ENCODE measurements around the gene ATP6V1A.

ATP6V1A gene

DNA sequence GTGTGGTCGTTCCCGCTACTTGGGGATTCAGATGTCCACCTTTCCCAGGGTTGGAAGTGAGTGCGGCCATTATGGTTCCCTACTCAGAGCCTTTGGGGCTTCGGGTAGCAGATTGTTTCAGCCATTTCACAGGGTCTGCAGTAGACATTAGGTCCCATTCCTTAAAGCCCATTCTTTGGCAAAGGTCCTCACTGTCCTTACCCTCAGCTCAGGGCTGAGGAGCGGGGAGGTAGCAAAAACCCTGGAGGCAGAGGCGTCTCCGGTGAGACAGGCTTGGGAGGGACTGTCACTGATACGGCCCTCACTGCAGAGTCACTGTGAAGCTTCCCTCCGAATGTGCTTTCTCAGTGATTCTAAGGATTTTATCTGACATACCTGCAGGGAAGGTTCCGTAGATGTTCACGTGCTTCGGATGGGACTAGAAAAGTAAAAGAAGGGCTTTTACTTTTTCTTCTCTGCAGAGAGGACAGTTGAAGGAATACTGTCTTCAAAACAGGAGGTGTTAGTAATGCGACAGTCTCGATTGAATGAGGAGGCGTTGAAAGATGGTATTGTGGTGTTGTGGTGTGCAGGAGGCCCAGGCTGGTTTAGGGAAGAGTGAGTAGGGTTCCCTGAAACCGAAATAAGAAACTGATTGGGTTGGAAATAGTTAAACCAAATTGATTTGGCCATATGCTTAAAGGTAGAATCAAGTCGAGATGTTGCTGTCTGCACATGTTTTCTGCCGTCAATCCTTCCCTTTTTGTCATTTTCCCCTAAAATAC lies 630 bp downstream of the ATP6V1A start:
- DNase-seq: peak; percentile 22 to 25

DNA sequence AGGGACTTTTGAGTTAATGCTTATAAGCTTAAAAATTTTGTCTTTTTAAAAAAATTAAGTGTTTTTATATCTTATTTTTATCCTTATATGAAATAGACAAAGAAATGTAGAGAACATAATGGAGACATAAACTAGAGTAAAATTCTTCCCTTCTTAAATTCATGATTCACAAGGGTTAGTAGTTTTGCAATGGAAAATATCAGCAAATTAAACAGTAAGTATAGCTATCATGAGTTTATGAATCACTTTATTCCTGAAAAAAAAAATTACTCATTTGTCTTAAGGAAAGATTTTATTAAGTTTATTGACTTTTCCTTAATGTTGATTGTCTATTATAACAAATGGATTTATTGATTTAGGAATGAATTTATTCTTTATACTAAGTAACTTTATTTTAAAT lies 4.3 kb downstream of the ATP6V1A start:
- DNase-seq: no peak

DNA sequence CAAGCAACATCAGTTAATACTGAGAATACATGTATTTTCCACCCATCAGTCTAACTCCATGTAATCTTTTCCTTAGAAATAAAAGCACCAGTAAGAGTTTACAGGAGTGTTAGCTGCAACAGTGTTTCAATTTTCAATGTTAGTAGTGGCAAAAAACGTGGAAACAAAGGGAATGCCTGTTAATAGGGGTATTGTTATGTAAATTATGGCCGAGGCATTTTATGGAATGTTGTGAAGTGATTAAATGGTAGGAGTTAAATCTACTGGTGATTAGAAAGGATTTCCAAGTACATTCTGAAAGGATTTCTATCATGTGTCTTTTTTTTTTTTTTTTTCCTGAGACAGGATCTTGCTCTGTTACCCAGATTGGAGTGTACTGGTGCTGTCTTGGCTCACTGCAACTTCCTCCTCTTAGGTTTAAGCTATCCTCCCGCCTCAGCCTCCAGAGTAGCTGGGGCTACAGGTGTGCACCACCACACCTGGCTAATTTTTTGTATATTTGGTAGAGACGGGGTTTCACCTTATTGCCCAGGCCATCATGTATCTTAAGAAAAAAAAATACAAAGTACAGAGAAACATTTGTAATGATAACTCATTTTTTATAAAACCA lies 6.6 kb downstream of the ATP6V1A start:
- no peak for DNase-seq

DNA sequence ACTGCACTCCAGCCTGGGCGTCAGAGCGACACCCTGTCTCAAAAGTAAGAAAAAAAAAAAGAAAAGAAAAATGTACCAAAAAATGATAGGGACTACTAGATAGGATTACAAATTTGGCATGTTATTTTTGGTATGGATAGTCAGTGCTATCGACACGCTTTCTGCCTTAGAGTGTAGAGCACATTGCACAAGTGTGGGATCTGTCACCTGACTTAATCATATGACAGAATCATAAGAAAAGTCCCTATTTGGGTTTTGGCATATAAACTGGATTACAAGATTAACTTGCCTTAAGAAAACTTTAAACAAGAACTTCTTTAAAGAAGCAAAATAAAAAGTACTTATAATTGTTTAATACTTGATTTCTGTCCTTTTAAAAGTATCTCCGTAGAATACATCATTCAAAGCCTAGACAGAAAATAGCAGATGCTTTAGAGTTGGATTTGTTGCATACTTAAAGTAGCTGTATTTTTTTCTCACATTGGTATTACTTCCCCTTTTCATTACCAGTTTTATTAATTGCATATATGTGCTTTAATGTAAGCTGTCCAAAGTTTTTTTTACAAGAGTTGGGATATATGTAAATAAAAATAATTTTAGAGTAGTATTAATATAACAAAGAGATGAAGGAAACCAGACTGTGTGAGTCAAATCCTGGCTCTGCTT lies 7.8 kb downstream of the ATP6V1A start:
- DNase-seq: no peak

DNA sequence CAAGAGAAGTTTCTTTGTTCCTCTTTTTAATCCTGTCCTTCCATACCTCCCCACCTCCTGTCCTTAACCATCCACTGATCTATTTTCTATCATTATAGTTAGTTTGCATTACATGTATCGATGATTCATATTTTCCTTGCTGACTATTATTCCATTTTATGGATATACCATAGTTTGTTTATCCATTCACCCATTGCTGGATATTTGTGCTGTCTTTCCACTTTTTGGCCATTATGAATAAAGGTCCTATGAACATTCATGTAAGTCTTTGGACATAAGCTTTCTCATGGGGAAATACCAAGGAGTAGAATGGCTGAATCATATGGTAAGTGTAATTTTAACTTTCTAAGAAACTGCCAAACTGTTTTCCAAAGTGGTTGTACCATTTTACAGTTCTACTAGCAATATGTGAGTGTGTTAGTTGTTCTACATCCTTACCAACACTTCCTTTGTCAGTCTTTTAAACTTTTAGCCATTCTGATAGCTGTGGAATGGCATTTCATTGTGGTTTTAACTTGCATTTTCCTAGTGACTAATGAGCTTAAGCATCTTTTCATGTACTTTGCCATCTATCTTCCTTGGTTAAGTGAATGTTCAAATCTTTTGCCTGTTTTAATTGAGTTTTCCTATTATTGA lies 11.7 kb downstream of the ATP6V1A start:
- DNase-seq: no peak

DNA sequence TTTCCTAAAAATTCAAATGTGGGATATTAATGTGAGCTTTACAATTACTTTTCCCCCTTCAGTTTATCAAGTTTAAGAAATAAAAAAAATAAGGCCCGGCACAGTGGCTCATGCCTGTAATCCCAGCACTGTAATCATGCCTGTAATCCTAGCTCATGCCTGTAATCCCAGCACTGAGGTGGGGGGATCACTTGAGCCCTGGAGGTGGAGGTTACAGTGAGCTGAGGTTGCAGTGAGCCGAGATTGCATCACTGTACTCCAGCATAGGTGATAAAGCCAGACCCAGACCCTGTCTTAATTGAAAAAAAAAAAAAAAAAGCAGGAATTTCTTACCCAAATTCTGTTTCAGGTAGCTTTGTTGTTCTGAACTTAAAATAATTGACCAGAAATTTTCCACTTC lies 17.9 kb downstream of the ATP6V1A start:
- DNase-seq: no peak

DNA sequence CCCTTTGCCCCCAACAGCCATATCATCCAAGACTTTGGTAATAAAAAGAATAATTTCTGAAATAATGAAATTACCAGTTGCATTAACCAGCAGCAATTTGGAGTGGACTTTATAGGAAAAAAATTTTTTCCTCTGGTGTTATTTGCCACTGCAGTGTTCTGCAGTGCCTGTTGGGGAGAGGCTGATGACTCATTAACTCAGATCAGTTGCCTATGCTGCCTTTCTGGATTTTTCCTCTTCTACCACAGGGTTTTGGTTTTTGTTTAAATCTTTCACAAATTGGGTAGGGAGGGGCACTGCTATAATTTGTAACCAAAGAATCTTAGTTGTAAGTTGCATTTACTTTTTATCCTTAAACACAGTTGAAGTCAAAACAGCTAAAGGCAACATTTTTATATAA lies 22.7 kb downstream of the ATP6V1A start:
- no peak for DNase-seq

DNA sequence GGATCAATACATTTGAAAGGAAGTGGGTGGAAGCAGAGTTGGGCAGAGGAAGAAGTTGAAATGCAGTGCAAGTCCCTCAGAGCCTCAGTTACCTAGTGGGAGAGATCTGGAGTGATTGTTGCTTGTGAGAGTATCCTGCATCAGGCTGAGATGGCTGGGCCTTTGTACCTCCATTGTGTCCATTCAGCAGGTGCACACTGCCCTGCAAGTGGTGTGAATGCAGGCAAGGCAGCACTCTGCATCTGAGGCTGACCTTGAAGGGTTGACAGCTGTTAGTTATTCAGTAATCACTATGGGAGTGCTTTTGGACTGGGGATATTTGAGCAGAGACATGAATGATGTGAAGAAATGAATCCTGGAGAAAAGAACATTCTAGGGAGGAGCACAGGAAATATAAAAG lies 25.2 kb downstream of the ATP6V1A start:
- DNase-seq: no peak

DNA sequence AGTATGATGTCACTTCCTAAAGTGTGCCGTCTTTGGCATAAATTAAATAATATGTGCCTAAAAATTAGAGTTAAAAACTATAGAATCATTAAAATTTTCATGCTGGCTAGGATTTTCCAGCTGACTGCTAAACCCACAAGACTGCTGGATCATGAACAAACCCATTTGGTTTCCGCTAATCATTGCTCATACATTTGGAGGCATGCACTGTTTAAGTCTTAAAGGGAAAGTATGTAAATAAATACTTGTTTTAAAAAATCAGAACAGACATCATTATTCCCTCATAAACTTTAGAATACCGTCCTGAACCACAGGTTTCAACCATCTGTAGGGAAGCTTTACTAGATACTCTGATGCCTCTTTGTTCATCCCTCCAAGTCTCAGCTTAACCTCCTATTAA lies 26.5 kb downstream of the ATP6V1A start:
- DNase-seq: no peak

DNA sequence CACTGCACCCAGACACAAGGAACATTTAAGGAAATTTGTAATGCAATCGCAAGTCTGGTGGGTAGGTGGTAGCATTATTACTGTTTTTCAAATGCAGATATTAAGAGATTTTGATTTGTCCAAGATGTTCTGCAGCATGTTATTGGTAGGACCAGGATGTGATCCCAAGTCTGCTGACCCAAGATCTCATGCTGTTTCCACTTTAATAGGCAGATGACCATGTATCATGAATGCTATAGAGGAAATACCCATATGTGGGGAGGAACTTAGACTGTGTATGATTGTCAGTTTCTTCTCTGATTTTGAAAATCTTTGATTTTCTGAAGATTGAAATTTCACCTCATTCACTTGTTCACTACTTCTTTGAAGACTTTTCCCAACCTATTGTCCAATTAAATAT lies 28.7 kb downstream of the ATP6V1A start:
- DNase-seq: no peak

DNA sequence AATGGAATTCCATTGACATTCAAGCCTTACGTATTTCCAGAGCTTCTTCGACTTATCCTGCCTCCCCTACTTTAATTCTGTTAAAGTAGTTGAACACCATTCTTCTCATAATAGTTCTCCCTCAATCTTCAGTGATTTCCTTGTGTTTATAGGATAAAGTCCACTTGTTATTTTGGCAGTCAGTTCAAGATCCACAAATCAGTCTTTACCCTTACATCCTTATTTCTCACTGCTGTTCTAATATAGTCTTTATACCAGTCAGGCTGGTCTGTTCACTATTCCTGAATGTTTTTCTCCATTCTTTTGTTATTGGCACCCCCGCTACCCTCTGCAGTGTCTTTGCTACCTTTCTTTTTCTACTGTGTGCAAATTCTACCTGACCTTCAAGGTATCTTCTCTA lies 29.7 kb downstream of the ATP6V1A start:
- DNase-seq: no peak

DNA sequence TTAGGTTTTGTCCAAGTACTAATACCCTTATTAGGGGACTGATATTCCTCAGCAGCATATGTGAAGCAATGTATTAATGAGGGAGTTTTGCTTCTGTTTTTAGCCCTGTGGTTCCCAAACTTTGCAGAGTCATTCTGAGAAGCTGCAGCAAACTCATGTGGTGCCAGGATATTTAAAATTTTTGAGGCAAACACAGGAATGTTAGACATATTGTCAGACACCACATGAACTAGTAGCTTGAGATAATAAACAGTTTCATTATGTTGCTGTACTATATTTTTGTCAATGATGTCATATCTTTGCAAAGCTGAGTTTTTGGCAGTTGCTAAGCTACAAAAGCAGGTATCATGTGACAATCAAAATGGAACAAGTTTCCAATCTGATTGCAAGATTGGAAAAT lies 36.6 kb downstream of the ATP6V1A start:
- DNase-seq: no peak

DNA sequence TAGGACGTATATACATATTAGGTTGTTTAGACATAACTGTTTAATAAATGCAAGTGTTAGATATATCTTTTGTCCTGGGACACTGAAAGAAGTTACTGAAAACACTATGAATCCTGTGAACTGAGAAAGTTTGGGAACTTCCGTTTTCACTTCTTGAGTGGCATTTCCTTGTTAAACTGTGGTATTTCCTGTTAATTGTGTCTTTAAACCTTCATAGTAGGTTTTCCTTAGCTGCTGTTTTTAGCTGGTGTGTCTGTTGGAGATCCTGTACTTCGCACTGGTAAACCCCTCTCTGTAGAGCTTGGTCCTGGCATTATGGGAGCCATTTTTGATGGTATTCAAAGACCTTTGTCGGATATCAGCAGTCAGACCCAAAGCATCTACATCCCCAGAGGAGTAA lies 37.1 kb downstream of the ATP6V1A start:
- DNase-seq: no peak

DNA sequence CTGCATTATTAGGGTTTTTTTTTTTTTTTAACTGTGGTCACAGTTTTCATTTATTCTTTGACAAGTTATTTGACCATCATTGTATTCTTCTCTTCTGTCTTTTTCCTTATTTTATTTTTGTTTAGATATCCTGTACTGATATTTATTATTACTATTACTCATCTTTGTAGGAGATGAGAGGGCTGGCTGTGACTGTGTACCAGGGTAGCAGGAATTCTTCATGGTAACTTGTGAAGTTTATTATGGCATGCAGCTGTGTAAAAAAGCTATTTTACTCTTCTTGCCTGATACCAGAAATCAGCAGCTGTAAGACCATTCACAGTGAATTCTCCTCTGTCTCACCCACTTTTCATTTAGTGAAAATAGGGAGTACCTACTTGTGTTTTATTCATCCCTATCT lies 44.5 kb downstream of the ATP6V1A start:
- DNase-seq: no peak

DNA sequence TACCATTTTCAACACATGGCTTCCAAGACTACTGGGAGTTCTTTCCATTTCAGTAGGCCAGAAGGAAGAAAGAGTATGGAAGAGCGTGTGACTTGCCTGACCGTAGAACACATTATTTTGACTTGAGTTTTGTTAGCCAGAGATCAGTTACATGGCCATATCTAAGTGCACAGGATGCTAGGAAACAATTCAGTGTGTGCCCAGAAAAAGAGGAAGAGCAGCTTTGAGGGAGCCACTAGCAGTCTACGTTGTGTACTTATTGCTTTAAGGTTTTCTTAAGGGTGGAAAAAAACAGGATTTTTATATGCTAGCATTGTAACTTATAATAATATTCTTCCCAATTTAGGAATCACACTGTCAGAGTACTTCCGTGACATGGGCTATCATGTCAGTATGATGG lies 47.7 kb downstream of the ATP6V1A start:
- no peak for DNase-seq

DNA sequence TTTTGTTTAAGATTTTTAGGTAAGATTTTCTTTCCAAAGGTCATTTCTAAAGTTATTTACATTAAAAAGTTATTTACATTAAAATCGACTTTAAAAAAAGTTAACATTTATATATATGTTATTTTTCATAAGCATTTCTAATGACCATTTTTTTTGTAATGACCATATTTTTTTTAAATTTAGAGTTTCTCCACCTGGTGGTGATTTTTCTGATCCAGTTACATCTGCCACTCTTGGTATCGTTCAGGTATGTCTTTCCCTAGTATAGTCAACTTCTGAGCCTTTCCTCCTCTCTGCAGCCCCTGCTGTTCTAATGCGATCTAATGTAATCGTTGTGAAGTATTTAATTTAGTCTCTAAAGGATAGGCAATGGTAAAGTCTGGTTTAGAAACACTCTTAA lies 48.9 kb downstream of the ATP6V1A start:
- no peak for DNase-seq

DNA sequence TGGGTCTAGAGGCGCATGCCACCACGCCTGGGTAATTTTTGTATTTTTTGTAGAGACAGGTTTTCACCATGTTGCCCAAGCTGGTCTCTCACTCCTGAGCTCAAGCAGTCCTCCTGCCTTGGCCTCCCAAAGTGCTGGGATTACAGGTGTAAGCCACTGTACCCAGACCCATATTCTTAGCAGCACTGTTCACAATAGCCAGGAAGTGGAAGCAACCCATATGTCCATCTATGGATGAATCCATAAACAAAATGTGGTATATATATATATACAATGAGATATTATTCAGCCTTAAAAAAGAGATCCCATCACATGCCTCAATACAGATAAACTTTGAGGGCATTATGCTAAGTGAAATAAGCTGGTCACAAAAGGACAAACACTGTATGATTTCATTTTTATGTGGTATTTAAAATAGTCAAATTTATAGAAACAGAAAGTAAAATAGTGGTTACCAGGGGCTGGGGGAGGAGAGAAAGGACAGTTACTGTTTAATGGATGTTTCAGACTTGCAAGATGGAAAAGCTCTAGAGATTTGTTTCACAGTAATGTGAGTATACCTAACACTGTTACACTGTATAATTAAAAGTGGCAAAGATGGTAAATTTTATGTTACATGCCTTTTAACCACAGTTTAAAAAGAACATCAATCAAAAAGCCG lies 56.1 kb downstream of the ATP6V1A start:
- DNase-seq: no peak

DNA sequence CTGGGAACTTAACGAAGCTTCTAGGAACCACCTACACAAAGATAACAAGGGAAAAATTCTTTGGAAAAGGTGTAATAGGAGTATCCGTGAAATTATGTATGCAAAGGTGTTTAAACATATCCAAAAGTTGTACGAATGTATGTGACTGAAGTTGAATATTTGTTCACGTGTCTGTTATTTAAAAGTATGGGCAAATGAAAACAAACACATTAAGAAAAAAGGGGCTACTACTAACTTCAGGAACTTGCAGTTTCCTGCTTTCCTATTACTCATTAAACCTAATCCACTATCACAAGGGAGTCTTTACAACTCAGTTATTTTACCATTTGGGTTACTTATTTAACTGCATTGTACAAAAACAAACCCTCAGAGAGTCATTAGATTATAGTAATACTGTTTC lies 57.8 kb downstream of the ATP6V1A start:
- no peak for DNase-seq

DNA sequence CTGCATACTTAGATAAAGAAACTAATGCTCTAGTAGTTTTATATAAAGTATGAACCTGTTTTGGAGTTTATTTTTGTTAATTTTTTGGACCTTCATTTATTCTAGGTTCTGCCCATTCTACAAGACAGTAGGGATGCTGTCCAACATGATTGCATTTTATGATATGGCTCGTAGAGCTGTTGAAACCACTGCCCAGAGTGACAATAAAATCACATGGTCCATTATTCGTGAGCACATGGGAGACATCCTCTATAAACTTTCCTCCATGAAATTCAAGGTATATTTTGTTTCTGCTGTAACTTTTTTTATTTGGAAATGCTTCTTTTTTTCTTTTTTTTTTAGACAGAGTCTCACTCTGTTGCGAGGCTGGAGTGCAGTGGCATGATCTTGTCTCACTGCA lies 58.4 kb downstream of the ATP6V1A start:
- no peak for DNase-seq

DNA sequence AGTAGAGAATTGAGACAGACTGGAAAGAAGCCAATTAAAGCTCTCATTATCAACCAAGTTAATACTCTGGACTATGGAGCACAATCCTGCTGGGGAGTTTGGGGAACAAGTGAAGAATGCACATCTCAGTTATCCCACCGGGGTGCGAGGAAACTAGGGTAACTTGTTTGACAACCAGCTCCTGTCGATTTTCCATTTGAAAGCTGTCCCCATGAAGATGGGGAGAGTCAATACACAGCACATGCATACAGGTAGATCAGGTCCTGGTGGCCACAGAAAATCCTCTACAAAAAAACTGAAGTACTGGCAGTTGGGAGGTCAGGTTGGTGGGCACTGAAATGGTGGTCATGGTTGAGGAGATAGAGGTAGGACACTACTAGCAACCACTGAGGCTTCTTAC lies 66.0 kb downstream of the ATP6V1A start:
- DNase-seq: no peak

DNA sequence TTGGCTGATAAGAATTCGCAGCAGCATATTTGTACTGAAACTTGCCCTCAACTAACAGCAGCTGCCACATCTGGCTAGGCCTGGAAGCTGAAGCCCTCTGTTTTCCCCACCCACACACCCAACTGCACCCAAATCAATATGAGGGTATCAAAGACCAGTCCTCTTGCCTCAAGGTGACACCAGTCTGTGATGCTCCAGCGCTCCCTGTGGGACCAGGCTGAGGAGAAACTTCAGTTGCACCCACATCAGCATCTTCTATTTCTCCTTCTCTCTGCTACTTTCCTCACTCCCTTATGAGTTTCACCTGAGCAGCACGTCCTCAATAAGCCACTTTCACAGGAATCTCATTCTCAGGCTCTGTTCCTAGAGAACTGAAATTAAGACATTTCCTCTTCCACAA lies 73.0 kb downstream of the ATP6V1A start:
- DNase-seq: no peak

DNA sequence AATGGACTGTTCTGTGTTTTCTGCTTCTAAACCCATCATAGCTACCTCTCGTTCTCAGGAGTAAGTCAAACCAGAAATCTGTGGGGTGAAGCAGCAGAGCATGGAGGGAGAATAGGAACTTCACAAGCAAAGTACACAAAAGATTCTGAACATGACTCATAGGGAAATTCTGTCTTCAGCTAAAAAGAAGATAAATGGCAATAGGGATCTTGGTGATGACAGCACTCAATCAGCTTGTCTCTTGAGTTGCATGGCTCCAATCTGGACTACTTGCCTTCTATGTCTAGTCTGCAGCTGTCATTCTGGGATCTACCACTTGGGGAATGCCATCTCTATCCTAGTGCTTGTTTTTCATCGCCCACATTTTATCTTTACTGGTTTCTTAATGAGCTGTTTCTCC lies 78.3 kb downstream of the ATP6V1A start:
- DNase-seq: no peak

DNA sequence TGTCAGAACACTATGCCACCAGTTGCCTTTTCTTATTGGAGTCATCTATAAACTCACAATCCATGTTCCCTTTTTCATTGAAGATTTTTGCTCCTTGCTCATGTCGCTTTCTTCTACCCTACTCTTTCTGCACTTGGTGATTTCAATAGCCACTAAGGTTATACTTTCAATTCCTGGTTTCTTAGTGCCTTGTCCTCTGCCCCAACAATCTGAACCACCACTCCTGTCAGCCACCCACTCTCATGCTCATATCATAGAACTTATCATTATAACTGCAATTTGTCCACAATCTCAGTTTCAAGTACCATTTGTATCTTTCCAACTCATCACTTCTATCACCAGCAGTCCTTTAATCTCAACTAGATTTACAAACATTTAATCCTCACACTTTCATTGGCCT lies 81.8 kb downstream of the ATP6V1A start:
- DNase-seq: no peak

Measured in activated CD4-positive, alpha-beta T cell treated with anti-CD3 and anti-CD28 coated beads for 4 hours (primary cell).